ENCODE data around the gene KLF2.
"Not testable (repeated sequence)": the region's sequence is repeated elsewhere in the genome, so short reads cannot be mapped to it uniquely, and the experiment has no call there.

The KLF2 gene

DNA sequence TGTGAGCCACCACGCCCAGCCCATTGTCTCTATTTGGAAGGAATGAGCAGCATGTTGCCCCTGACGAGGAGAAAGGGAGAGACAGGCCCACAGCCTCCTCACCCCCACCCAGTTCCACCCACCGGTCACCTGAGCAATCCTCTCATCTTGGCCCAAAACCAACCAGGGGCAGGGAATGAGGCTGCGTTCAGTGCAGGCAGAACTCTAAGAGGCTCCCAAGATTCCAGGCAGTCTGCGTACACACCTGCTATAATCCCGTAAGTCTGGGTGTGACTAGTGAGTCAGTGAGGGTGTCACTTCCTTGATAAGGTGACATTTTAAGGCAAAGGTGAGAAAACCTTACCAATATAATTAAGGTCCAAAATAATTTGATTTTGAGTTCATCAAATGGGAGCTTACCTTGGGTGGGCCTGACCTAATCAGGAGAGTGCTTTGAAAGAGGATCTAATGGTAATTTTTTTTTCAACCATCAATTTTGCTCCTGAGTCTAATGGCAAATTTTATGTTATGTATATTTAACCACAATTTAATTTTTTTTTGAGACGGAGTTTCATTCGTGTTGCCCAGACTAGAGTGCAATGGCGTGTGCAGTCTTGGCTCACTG, 26.9 kb upstream of the KLF2 start:
- Mint-ChIP-seq H3K27me3 (peaks cover 11% of the 10 kb centered on the region), H3K27ac (no peak overlapping the region), H3K4me3 (no peak overlapping the region), H3K36me3 (ENCODE audit: low read depth) (no peaks in the 10 kb centered on the region), H3K9me3 (no peaks in the 10 kb centered on the region), H3K4me1 (ENCODE audit: low read depth) (peaks cover 11% of the 10 kb centered on the region)
- intact Hi-C loops (cut with micrococcal nuclease), result no loop called here

DNA sequence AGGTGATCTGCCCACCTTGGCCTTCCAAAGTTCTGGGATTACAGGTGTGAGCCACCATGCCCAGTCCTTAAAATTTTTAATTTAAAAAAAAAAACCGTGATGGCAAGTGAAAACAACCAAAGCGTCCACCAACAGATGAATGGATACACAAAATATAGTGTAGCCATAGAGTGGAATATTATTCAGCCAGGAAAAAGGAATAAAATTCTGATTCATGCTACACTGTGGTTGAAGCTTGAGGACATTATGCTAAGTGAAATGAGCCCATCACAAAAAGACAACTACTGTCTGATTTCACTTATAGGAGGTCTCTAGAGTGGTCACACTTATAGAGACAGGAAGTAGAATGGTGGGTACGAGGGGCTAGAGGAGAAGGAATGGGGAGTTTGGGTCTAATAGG, 26.3 kb upstream of the KLF2 start:
- Mint-ChIP-seq H3K36me3 (ENCODE audit: low read depth) (no peaks in the 10 kb centered on the region), H3K27me3 (peaks cover 10% of the 10 kb centered on the region), H3K27ac (no peak overlapping the region), H3K9me3 (no peaks in the 10 kb centered on the region), H3K4me3 (no peak overlapping the region), H3K4me1 (ENCODE audit: low read depth) (peaks cover 7% of the 10 kb centered on the region)
- intact Hi-C loops (cut with micrococcal nuclease), result no loop called here

DNA sequence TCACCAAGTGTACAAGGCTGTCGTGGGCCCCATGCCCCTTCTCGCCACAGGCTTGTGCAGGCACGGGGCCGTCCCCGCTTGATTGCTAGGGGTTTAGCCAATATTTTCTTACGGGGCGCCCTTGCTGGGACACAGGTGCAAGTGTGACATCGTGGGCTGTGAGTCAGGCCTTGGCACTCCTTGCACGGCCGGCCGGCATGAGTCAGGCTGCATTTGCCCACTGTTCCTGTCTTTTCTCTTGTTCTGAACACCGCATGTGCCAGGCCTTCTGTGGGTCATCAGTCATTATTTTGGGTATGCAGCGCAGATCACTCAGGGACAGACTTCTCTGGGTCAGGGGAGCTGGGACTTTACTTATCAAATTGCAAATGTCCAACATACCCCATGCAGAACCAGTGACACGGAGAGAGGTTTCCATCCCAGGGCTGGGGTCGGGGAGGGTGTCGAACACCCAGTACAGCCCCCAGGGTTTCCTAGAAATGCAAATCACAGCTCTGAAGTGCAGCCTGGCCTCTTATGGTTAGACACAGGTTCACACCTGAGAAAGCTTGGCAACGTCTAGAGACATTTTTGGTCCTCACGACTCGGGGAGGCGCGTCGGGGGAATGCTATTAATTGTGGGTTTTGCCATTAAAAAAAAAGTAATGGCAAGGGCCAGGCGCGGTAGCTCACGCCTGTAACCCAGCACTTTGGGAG, 22.5 kb upstream of the KLF2 start:
- intact Hi-C loops (cut with micrococcal nuclease), result no loop called here
- H3K27me3 Mint-ChIP-seq, result peaks cover 6% of the 10 kb centered on the region
- no peaks in the 10 kb centered on the region for H3K36me3 Mint-ChIP-seq (ENCODE audit: low read depth)
- H3K4me3 Mint-ChIP-seq, result no peak overlapping the region
- H3K4me1 Mint-ChIP-seq (ENCODE audit: low read depth), result peaks cover 15% of the 10 kb centered on the region
- no peaks in the 10 kb centered on the region for H3K9me3 Mint-ChIP-seq
- no peak overlapping the region for H3K27ac Mint-ChIP-seq

DNA sequence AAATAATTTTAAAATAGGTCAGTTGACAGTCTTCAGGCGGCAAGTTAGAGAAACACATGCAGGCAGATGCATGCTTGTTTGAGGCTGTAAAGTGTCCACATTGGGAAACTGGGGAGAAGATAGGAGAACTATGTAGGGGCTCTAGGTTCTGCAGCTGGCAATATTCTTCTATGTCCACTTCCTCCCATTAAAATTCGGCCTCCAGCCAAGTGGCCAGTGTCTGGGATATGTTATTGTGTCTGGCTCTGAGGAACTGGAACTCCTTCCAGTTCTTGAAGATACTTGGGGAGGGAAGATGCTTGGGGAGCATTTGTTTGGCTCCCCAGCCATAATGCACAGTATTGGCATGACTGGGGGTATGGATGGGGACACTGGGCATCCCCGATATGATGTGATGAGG, 20.9 kb upstream of the KLF2 start:
- Mint-ChIP-seq H3K4me1 (ENCODE audit: low read depth) (peaks cover 15% of the 10 kb centered on the region), H3K4me3 (no peak overlapping the region), H3K9me3 (no peaks in the 10 kb centered on the region), H3K27me3 (peaks cover 4% of the 10 kb centered on the region), H3K27ac (no peak overlapping the region), H3K36me3 (ENCODE audit: low read depth) (no peaks in the 10 kb centered on the region)
- intact Hi-C loops (cut with micrococcal nuclease), result no loop called here

DNA sequence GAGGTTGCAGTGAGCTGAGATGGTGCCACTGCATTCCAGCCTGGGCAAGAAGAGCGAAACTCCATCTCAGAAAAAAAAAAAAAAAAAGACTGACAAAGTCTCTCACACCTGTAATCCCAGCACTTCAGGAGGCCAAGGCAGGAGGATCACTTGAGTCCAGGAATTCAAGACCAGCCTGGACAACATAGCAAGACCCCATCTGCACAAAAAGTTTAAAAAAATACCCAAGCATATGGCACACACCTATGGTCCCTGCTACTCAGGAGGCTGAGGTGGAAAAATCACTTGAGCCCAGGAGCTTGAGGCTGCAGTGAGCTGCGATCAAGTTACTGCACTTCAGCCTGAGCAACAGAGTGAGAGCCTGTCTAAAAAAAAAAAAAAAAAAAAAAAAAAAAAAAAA, 20.1 kb upstream of the KLF2 start:
- H3K27ac Mint-ChIP-seq; H3K4me3 Mint-ChIP-seq; H3K36me3 Mint-ChIP-seq (ENCODE audit: low read depth); intact Hi-C loops (cut with micrococcal nuclease); H3K27me3 Mint-ChIP-seq; H3K9me3 Mint-ChIP-seq: not testable (repeated sequence)
- peaks cover 15% of the 10 kb centered on the region for H3K4me1 Mint-ChIP-seq (ENCODE audit: low read depth)

- H3K27ac Mint-ChIP-seq, result peak overlapping the region; percentile 6
- H3K4me3 Mint-ChIP-seq; H3K9me3 Mint-ChIP-seq; intact Hi-C loops (cut with micrococcal nuclease); H3K36me3 Mint-ChIP-seq (ENCODE audit: low read depth); H3K27me3 Mint-ChIP-seq: not testable (repeated sequence)
- H3K4me1 Mint-ChIP-seq (ENCODE audit: low read depth), result peaks cover 15% of the 10 kb centered on the region
These were observed 19.6 kb upstream of the KLF2 start for GRCh38 chr19:16305060-16305459.

DNA sequence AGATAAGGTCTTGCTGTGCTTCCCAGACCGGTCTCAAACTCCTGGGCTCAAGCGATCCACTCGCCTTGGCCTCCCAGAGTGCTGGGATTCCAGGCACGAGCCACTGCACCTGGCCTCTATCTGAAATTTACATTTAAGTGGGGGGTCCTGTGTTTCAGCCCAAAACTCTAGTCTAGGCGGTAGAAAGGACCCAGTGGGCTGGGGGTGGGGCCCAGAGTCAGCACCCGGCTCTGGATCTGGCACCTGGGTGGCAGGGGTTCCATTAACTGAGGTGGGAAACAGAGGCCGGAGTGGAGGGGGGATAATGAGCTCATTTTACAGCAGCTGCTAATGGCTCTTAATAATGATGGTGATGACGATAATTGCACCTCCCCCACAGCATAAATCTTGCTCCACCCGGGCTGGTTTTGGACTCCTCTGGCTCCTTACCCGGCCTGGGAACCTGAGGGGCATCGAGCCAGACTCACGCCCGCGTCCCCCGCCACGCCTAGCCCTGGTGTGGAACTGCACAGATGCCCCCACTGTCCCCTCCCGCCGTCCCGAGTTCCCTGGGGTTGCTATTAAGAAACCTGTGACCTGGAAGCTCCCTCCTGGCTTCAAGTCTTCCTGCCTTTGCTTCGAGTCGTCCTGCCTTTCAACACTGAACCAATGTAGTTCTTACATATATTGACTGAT, 17.8 kb upstream of the KLF2 start:
- Mint-ChIP-seq H3K27ac (no peak overlapping the region), H3K4me1 (ENCODE audit: low read depth) (peaks cover 15% of the 10 kb centered on the region), H3K9me3 (no peaks in the 10 kb centered on the region), H3K27me3 (peaks cover 4% of the 10 kb centered on the region), H3K4me3 (no peak overlapping the region), H3K36me3 (ENCODE audit: low read depth) (no peaks in the 10 kb centered on the region)
- intact Hi-C loops (cut with micrococcal nuclease), result no loop called here

DNA sequence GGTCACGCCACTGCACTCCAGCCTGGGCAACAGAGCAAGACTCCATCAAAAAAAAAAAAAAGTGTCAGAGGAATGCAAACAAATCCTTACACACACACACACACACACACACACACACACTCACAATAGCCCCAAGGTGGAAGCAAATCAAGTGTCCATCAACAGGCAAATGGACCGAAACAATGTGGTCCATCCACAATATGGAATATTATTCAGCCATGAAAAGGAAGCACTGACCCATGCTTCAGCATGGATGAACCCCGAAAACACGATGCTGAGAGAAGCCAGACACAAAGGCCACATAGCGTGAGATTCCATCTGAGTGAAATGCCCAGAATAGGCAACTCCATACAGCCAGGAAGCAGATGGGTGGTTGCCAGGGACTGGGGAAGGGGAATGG, 16.5 kb upstream of the KLF2 start:
- intact Hi-C loops (cut with micrococcal nuclease), result no loop called here
- H3K4me3 Mint-ChIP-seq, result no peak overlapping the region
- peaks cover 8% of the 10 kb centered on the region for H3K27me3 Mint-ChIP-seq
- no peaks in the 10 kb centered on the region for H3K36me3 Mint-ChIP-seq (ENCODE audit: low read depth)
- peaks cover 22% of the 10 kb centered on the region for H3K4me1 Mint-ChIP-seq (ENCODE audit: low read depth)
- peak overlapping the region; percentile 40 for H3K27ac Mint-ChIP-seq
- H3K9me3 Mint-ChIP-seq, result no peaks in the 10 kb centered on the region

DNA sequence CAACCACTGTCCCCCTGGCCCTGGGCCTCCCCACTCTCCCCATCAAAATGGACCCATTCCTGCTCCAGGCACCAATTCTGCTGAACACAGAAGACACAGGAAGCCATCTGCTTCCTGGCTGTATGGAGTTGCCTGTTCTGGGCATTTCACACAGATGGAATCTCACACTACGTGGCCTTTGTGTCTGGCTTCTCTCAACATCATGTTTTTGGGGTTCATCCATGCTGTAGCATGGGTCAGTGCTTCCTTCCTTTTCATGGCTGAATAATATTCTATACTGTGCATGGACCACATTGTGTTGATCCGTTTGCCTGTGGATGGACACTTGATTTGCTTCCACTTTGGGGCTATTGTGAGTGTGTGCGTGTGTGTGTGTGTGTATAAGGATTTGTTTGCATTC, 15.0 kb upstream of the KLF2 start:
- H3K27ac Mint-ChIP-seq, result no peak overlapping the region
- peaks cover 17% of the 10 kb centered on the region for H3K4me1 Mint-ChIP-seq (ENCODE audit: low read depth)
- H3K36me3 Mint-ChIP-seq (ENCODE audit: low read depth), result no peaks in the 10 kb centered on the region
- no peaks in the 10 kb centered on the region for H3K9me3 Mint-ChIP-seq
- intact Hi-C loops (cut with micrococcal nuclease), result no loop called here
- no peak overlapping the region for H3K4me3 Mint-ChIP-seq
- peaks cover 5% of the 10 kb centered on the region for H3K27me3 Mint-ChIP-seq

- H3K36me3 Mint-ChIP-seq (ENCODE audit: low read depth), result no peaks in the 10 kb centered on the region
- intact Hi-C loops (cut with micrococcal nuclease), result loop anchor here (5.0 kb wide), 1 partner anchor 34 kb away; no protein-coding TSS in a partner anchor
- peak overlapping the region; percentile 62 for H3K4me3 Mint-ChIP-seq
- peak overlapping the region; percentile 94 for H3K27ac Mint-ChIP-seq
- H3K4me1 Mint-ChIP-seq (ENCODE audit: low read depth), result peaks cover 45% of the 10 kb centered on the region
- H3K9me3 Mint-ChIP-seq, result no peaks in the 10 kb centered on the region
- H3K27me3 Mint-ChIP-seq, result peaks cover 24% of the 10 kb centered on the region
These were observed 8.7 kb upstream of the KLF2 start for GRCh38 chr19:16315825-16316505.

GRCh38 chr19:16316506-16316882, 8.1 kb upstream of the KLF2 start:
- no peaks in the 10 kb centered on the region for H3K36me3 Mint-ChIP-seq (ENCODE audit: low read depth)
- H3K4me3 Mint-ChIP-seq, result no peak overlapping the region
- H3K27me3 Mint-ChIP-seq, result peaks cover 29% of the 10 kb centered on the region
- intact Hi-C loops (cut with micrococcal nuclease), result loop anchor here (5.0 kb wide), 1 partner anchor 34 kb away; no protein-coding TSS in a partner anchor
- H3K4me1 Mint-ChIP-seq (ENCODE audit: low read depth), result peaks cover 45% of the 10 kb centered on the region
- no peaks in the 10 kb centered on the region for H3K9me3 Mint-ChIP-seq
- H3K27ac Mint-ChIP-seq, result peak overlapping the region; percentile 94

DNA sequence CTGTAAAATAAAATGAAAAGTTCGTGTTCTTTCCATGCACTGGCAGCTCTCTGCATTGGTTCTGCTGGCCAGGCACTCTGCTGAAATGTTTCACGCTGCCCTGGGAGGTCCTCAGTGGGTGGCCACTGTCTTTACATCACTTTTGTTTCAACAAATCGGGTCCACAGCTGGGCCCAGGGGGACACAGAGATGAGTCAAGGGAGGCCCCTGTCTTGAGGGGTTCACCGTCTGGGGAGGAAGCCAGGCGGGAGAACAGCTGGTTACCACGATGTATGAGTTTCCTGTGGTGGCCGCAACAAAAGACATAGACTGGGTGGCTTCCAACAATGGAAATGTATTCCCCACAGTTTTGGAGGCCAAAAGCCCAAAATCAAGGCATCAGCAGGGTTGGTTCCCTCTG, 5.1 kb upstream of the KLF2 start:
- Mint-ChIP-seq H3K27ac (peak overlapping the region; percentile 55), H3K4me1 (ENCODE audit: low read depth) (peaks cover 51% of the 10 kb centered on the region)

DNA sequence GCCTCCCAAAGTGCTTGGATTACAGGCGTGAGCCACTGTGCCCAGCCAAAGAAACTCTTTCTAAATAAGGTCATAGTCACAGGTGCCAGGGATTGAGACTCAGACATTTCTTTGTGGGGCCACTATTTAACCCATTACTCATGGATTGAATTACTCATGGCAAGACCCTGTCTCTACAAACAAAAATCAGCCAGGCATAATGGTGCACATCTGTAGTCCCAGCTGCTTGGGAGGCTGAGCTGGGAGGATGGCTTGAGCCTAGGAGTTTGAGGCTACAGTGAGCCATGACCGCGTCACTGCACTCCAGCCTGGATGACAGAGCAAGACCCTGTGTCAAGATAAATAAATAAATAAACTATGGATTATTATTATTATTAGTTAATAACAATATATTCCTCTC, 3.6 kb upstream of the KLF2 start:
- peaks cover 47% of the 10 kb centered on the region for H3K4me1 Mint-ChIP-seq (ENCODE audit: low read depth)
- peaks cover 5% of the 10 kb centered on the region for H3K36me3 Mint-ChIP-seq (ENCODE audit: low read depth)
- no peaks in the 10 kb centered on the region for H3K9me3 Mint-ChIP-seq
- H3K27me3 Mint-ChIP-seq, result peaks cover 42% of the 10 kb centered on the region
- intact Hi-C loops (cut with micrococcal nuclease), result no loop called here
- peak overlapping the region; percentile 6 for H3K27ac Mint-ChIP-seq
- H3K4me3 Mint-ChIP-seq, result no peak overlapping the region

More for the DNA sequence above, 5.1 kb upstream of the KLF2 start:
- Mint-ChIP-seq H3K36me3 (ENCODE audit: low read depth) (no peaks in the 10 kb centered on the region), H3K27me3 (peaks cover 39% of the 10 kb centered on the region), H3K4me3 (no peak overlapping the region), H3K9me3 (no peaks in the 10 kb centered on the region)
- intact Hi-C loops (cut with micrococcal nuclease), result loop anchor here (5.0 kb wide), 1 partner anchor 37 kb away; no protein-coding TSS in a partner anchor

GRCh38 chr19:16325161-16325527, 518 bp downstream of the KLF2 start:
- peaks cover 22% of the 10 kb centered on the region for H3K36me3 Mint-ChIP-seq (ENCODE audit: low read depth)
- peak overlapping the region; percentile 88 for H3K27ac Mint-ChIP-seq
- peaks cover 58% of the 10 kb centered on the region for H3K4me1 Mint-ChIP-seq (ENCODE audit: low read depth)
- intact Hi-C loops (cut with micrococcal nuclease), result loop anchor here (5.0 kb wide), 4 partner anchors 42 to 78 kb away; no protein-coding TSS in a partner anchor
- peak overlapping the region; percentile 70 for H3K4me3 Mint-ChIP-seq
- H3K9me3 Mint-ChIP-seq, result no peaks in the 10 kb centered on the region
- H3K27me3 Mint-ChIP-seq, result peaks cover 37% of the 10 kb centered on the region
